Sigmoid colon (tissue), 7 donors: ENCODE data around the gene PLD3. TPM values are rescaled to one million over a fixed set of nuclear protein-coding genes. Genes with fewer than 3 reads are reported as not detected.

Experiments used
- DNase-seq: peaks from one replicate; pipeline ENCODE4 v3.0.0-alpha.2; 2019
- H3K27ac ChIP-seq, 4 donors: fragments of 200-600 bp; sonication (generic); one replicate each; pipeline ENCODE4 v1.5.1; 2016 to 2019; ENCODE audit warnings: mild to moderate bottlenecking in 1 of 4
- H3K27me3 ChIP-seq, 3 donors: fragments of 200-600 bp; sonication (generic); one replicate each; pipeline ENCODE4 v1.5.1; 2019; ENCODE audit warnings: mild to moderate bottlenecking in 1 of 3
- H3K36me3 ChIP-seq, 4 donors: fragments of 200-600 bp; sonication (generic); one replicate each; pipeline ENCODE4 v1.5.1; 2016 to 2019
- H3K4me1 ChIP-seq, 4 donors: fragments of 200-600 bp; sonication (generic); one replicate each; pipeline ENCODE4 v1.5.1; 2017 to 2019
- H3K4me3 ChIP-seq, 4 donors: fragments of 200-600 bp; sonication (generic); one replicate each; pipeline ENCODE4 v1.5.1; 2017 to 2019; ENCODE audit warnings: mild to moderate bottlenecking in 2 of 4, moderate library complexity in 1 of 4
- H3K9me3 ChIP-seq, 4 donors: fragments of 200-600 bp in 3 of 4; sonication (generic) in 3 of 4; one replicate each; pipeline versions ENCODE4 v1.5.1 to v1.6.1; 2013 to 2019
- CTCF ChIP-seq, 4 experiments: fragments of 450-650 bp in 3 of 4; fragments of 200-600 bp in 1 of 4; IDR thresholded peaks; one replicate each; pipeline ENCODE4 v1.5.1; 2016 to 2019; ENCODE audit warnings: antibody characterized with exemption in 4 of 4, mild to moderate bottlenecking in 3 of 4, moderate library complexity in 2 of 4
- EP300 ChIP-seq, 4 donors: sonication (generic); formaldehyde crosslinking; IDR thresholded peaks; one replicate each; pipeline ENCODE4 v1.6.1; 2017; ENCODE audit warnings: antibody characterized with exemption in 4 of 4
- POLR2A ChIP-seq, 2 donors: fragments of 450-650 bp; IDR thresholded peaks; one replicate each; pipeline ENCODE4 v1.6.1; 2016; ENCODE audit warnings: antibody characterized with exemption in 2 of 2, mild to moderate bottlenecking in 2 of 2, moderate library complexity in 2 of 2
- POLR2AphosphoS5 ChIP-seq, 4 donors: sonication (generic); formaldehyde crosslinking; IDR thresholded peaks; one replicate each; pipeline ENCODE4 v1.6.1; 2017; ENCODE audit warnings: antibody characterized with exemption in 4 of 4
- WGBS, 2 donors: extraction: QIAGEN DNeasy Blood & Tissue Kit; methylation state at CpG; one replicate each; pipeline ENCODE4 v1.1.7; 2013; 5-methylcytosine and 5-hydroxymethylcytosine counted together
- intact Hi-C: fragments of 100-400 bp; cut with DNase I; formaldehyde crosslinking; loops from one replicate; pipeline ENCODE4 v1.15.1; 2023
- polyA plus RNA-seq, 3 donors: library from polyadenylated mRNA; stranded (reverse); fragments of 200-250 nt; gene quantifications; one replicate each; pipeline ENCODE4 v1.2.3, GENCODE V29; 2013
- total RNA-seq, 4 donors: library from RNA; depleted of rRNA; stranded (reverse); fragments of >200 nt; gene quantifications; one replicate each; pipeline ENCODE4 v1.1.0, GENCODE V29; 2016
- donor health status: healthy with polysubstance abuse.
- donor health status: Bipolar disorder and iron deficiency.
- donor health status: healthy.

PLD3 gene
- total and polyA plus RNA-seq, 7 donors: 48.0 to 270 (median 164) TPM

DNA sequence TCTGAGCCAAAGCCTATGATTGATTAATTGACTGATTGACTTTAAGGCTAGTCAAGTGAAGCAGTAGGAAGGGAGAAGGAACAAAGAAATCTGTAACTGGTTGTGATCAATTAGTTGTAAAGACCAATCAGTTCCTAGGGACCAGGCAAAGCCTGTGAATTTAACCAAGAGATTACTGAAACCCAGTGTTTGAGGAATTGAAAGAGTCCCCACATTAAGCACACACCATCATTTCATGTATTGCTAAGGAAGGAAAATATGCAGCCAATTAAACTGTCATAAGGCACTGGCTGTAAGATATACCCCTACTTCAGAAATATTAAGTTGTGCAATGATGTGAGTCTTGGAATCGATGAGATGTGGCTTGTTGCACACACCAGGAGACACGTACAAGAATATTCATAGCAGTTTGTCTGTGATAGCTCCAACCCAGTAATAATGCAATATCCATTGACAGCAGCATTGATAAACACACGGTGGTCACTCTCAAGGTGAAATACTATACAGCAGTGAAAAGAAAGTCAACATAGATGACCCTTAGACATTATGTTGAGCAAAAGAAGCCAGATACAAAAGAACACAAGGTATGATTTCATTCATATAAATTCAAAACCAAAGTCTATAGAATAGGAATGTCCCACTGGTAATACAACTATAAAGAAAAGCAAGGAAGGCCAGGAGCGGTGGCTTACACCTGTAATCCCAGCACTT lies 9.3 kb upstream of the PLD3 start:
- DNase-seq: no peak
- no peak overlapping the region for H3K4me3 ChIP-seq
- peaks cover 5 to 31% (median 13%) of the 10 kb centered on the region in 4 donors for H3K36me3 ChIP-seq
- TF ChIP-seq EP300 (IDR thresholded peaks at IDR 0.05): no peak
- TF ChIP-seq CTCF (IDR thresholded peaks at IDR 0.05): no peak
- TF ChIP-seq POLR2AphosphoS5 (IDR thresholded peaks at IDR 0.05): no peak
- no peak for TF ChIP-seq POLR2A (IDR thresholded peaks at IDR 0.05)
- no peaks in the 10 kb centered on the region for H3K27me3 ChIP-seq
- intact Hi-C loops: no loop called here
- no peak overlapping the region for H3K27ac ChIP-seq
- 94% methylated on average over 4 of the region's 4 CpGs for WGBS, 2 donors
- H3K4me1 ChIP-seq: peaks cover 0 to 18% (median 6%) of the 10 kb centered on the region in 4 donors
- H3K9me3 ChIP-seq: no peaks in the 10 kb centered on the region

DNA sequence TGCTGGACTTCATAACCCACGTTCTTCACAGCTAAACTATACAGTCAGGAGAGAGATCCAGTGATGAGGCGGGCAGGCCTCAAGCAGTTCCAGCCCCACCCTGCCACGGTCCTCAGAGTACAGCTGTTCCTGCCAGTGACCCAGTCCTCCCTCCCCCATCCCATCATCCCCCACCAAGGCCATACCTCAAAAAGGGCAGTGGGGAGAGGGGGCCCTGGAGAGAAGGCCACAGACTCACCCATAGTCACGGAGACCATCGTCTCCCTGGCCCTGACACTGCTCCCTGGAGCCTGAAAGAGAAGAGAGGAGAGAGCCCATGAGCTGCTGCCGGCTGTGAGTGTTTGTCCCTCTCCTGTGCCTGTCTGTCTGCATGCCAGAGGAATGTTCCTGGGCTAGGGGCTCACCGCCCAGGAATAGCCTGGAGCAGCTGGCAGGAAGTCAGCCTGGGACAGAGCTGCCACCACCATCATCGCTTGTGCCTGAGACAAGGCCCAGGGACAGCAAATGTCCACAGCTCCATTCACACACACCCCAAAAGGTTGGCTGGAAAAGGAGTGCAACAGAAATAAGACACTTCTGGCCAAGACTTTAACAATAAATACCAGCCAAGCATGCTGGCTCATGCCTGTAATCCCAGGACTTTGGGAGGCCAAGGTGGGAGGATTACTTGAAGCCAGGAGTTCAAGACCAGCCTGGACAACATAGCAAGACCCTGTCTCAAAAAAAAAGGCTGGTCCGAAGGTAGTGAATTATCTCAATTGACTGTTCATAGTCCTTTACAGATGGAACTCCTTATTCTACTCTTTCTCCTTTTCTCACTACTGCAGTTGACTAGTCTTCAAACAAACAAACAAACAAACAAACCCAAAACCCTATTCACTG lies 6.7 kb upstream of the PLD3 start:
- Histone ChIP-seq H3K27me3 (no peaks in the 10 kb centered on the region), H3K27ac (peak overlapping the region; percentile 55 to 73 (median 63)), H3K4me3 (no peak overlapping the region), H3K36me3 (peaks cover 0 to 10% (median 0%) of the 10 kb centered on the region in 4 donors), H3K4me1 (peaks cover 0 to 19% (median 9%) of the 10 kb centered on the region in 4 donors), H3K9me3 (no peaks in the 10 kb centered on the region)
- TF ChIP-seq POLR2A (IDR thresholded peaks at IDR 0.05): no peak
- intact Hi-C loops: no loop called here
- no peak for DNase-seq
- WGBS, 2 donors: 87% methylated on average over 9 of the region's 9 CpGs

GRCh38 chr19:40342644-40343311 lies 5.7 kb upstream of the PLD3 start:
- TF ChIP-seq POLR2A (IDR thresholded peaks at IDR 0.05): no peak
- TF ChIP-seq POLR2AphosphoS5 (IDR thresholded peaks at IDR 0.05): no peak
- no peak for TF ChIP-seq CTCF (IDR thresholded peaks at IDR 0.05)
- TF ChIP-seq EP300 (IDR thresholded peaks at IDR 0.05): no peak
- Histone ChIP-seq H3K4me1 (peaks cover 0 to 28% (median 18%) of the 10 kb centered on the region in 4 donors), H3K36me3 (peaks cover 0 to 10% (median 0%) of the 10 kb centered on the region in 4 donors), H3K27me3 (no peaks in the 10 kb centered on the region), H3K9me3 (no peaks in the 10 kb centered on the region), H3K27ac (peak overlapping the region; percentile 55 to 73 (median 63)), H3K4me3 (no peak overlapping the region)
- no peak for DNase-seq
- WGBS, 2 donors: 90 to 93% methylated on average over 11 of the region's 11 CpGs
- intact Hi-C loops: no loop called here

- 78 to 79% methylated on average over 7 of the region's 7 CpGs for WGBS, 2 donors
- Histone ChIP-seq H3K27ac (no peak overlapping the region), H3K27me3 (no peaks in the 10 kb centered on the region), H3K9me3 (no peaks in the 10 kb centered on the region), H3K36me3 (peaks cover 0 to 4% (median 0%) of the 10 kb centered on the region in 4 donors), H3K4me3 (no peak overlapping the region), H3K4me1 (peaks cover 0 to 37% (median 23%) of the 10 kb centered on the region in 4 donors)
- no peak for DNase-seq
- intact Hi-C loops: no loop called here
- TF ChIP-seq POLR2AphosphoS5 (IDR thresholded peaks at IDR 0.05) (no peak), EP300 (IDR thresholded peaks at IDR 0.05) (no peak), POLR2A (IDR thresholded peaks at IDR 0.05) (no peak), CTCF (IDR thresholded peaks at IDR 0.05) (no peak)
Observed at GRCh38 chr19:40344422-40344821, 4.1 kb upstream of the PLD3 start.
